Measurements from ENCODE around the gene CA10.

- no peak for TF ChIP-seq ZNF274 (IDR thresholded peaks at IDR 0.05; ENCODE audit: low read depth, low read length)
- TF ChIP-seq YY1 (IDR thresholded peaks at IDR 0.05; ENCODE audit: insufficient read depth, insufficient read length), result no peak
Observed at GRCh38 chr17:51778842-51779241, 379.7 kb downstream of the CA10 start.
